ENCODE data around the gene TIAM2.

Gene TIAM2

DNA sequence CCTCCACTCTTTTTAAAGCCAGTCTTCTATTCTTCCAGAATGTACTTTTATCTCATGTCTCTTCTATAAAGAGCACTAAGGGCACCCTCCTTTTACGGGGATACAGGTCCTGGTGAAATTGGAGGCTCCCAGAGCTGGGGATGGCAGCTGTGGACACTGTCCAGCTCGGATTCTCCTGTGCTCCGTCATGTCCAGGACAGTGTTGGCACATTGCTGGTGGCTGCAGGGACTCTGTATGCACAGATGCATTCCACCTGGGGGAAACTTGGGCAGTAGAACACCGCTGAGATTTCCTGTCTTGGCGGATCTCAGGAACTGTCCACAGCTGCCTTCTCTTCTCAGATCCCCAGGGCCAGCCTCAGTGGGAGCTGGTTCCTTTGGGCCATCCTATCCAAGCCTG, 212.1 kb downstream of the TIAM2 start:
- Histone ChIP-seq H2AK5ac (ENCODE audit: low read length) (no peak overlapping the region), H3K27ac (ENCODE audit: low read depth, low read length) (no peak overlapping the region), H3K4ac (ENCODE audit: low read depth, low read length) (no peak overlapping the region), H3K4me2 (ENCODE audit: low read length) (no peak overlapping the region), H2BK15ac (replicated peaks; ENCODE audit: low read depth) (no peak overlapping the region), H3K4me1 (ENCODE audit: control insufficient read depth, low read depth, low read length) (no peaks in the 10 kb centered on the region), H3K36me3 (ENCODE audit: control insufficient read depth, insufficient read depth, low read length) (no peaks in the 10 kb centered on the region), H3K18ac (ENCODE audit: low read length) (no peak overlapping the region), H2BK5ac (ENCODE audit: low read length) (no peak overlapping the region), H4K5ac (ENCODE audit: low read length) (no peak overlapping the region), H3K4me3 (ENCODE audit: low read length) (no peak overlapping the region), H4K8ac (ENCODE audit: low read depth, low read length) (no peak overlapping the region), H2BK120ac (ENCODE audit: low read depth, low read length) (no peak overlapping the region), H3K23ac (ENCODE audit: low read length) (no peak overlapping the region), H3K79me1 (ENCODE audit: low read length) (no peaks in the 10 kb centered on the region), H3K9ac (ENCODE audit: low read length) (no peak overlapping the region), H3K27me3 (ENCODE audit: insufficient read depth, low read length, poor library complexity) (no peaks in the 10 kb centered on the region), H3K56ac (ENCODE audit: low read length) (no peak overlapping the region), H3K79me2 (ENCODE audit: control insufficient read depth, insufficient read depth, low read length) (no peaks in the 10 kb centered on the region)
- no peak for DNase-seq
- WGBS (ENCODE audit: extremely low coverage, insufficient coverage, low lambda C conversion rate), result no CpG with 5 or more reads among the region's 5 CpGs

DNA sequence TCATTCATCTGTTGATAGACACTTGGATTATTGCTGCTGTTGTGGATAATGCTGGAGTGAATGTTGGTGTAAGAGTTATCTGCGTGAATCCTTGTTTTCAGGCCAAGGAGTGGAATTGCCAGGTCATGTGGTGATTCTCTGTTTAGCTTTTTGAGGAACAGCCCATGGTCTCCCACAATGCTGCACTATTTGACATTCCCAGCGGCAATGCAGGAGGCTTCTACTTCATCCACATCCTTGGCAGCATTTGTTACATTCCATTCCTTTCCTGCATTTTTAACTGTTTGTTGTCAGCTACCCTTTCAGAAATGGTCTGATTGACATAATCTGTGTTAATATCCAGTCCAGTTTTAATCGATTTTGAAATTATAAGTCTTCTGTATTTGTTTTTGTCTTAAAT, 217.0 kb downstream of the TIAM2 start:
- H3K36me3 ChIP-seq (ENCODE audit: control insufficient read depth, insufficient read depth, low read length), result no peaks in the 10 kb centered on the region
- H3K79me1 ChIP-seq (ENCODE audit: low read length), result no peaks in the 10 kb centered on the region
- no peak overlapping the region for H3K27ac ChIP-seq (ENCODE audit: low read depth, low read length)
- H3K18ac ChIP-seq (ENCODE audit: low read length), result no peak overlapping the region
- no peak overlapping the region for H3K56ac ChIP-seq (ENCODE audit: low read length)
- H3K9ac ChIP-seq (ENCODE audit: low read length), result no peak overlapping the region
- no peak overlapping the region for H2BK120ac ChIP-seq (ENCODE audit: low read depth, low read length)
- WGBS (ENCODE audit: extremely low coverage, insufficient coverage, low lambda C conversion rate), result no CpG with 5 or more reads among the region's 3 CpGs
- no peaks in the 10 kb centered on the region for H3K4me1 ChIP-seq (ENCODE audit: control insufficient read depth, low read depth, low read length)
- H3K4ac ChIP-seq (ENCODE audit: low read depth, low read length), result no peak overlapping the region
- no peak overlapping the region for H2BK5ac ChIP-seq (ENCODE audit: low read length)
- H3K23ac ChIP-seq (ENCODE audit: low read length), result no peak overlapping the region
- H4K8ac ChIP-seq (ENCODE audit: low read depth, low read length), result no peak overlapping the region
- H3K4me3 ChIP-seq (ENCODE audit: low read length), result no peak overlapping the region
- no peaks in the 10 kb centered on the region for H3K27me3 ChIP-seq (ENCODE audit: insufficient read depth, low read length, poor library complexity)
- DNase-seq, result no peak
- no peak overlapping the region for H3K4me2 ChIP-seq (ENCODE audit: low read length)
- no peak overlapping the region for H4K5ac ChIP-seq (ENCODE audit: low read length)
- H2BK15ac ChIP-seq (replicated peaks; ENCODE audit: low read depth), result no peak overlapping the region
- no peaks in the 10 kb centered on the region for H3K79me2 ChIP-seq (ENCODE audit: control insufficient read depth, insufficient read depth, low read length)
- H2AK5ac ChIP-seq (ENCODE audit: low read length), result no peak overlapping the region

DNA sequence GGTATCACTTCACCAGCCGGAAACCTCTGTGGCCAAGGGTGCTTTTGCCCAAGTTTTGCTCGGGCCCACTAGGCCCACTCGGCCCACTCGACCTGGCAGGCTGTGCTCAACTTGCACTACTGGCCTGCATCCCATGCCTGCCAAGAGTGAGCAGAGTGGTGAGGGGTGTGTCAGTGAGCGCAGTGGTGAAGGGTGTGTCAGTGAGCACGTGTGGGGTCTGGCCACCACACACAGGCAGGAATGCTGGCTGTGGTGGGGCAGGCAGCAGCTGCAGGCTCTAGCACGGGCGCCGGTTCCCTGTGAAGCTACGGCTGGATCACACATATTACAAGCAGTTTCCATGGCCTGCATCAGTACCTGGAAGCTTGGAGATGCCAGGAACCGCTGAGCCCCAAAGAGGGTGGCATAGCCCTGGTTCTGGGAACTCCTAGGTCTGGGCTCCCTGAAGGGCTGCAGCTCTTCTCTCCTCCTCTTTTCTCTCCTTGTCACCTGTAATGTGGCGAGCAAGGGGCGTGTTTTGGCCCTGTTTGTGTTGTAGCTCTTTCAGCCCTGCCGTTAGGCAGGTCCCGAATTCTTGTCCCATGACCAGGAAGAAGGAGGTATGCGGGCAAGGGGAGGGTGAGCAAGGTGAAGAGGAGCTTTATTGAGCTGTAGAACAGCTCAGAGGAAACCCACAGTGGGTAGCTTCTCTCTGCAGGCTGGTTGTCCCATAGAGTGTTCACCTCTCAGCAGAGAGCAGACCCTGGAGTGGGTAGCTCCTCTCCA, 217.7 kb downstream of the TIAM2 start:
- Histone ChIP-seq H3K27ac (ENCODE audit: low read depth, low read length) (no peak overlapping the region), H3K4me2 (ENCODE audit: low read length) (no peak overlapping the region), H3K18ac (ENCODE audit: low read length) (no peak overlapping the region), H2BK15ac (replicated peaks; ENCODE audit: low read depth) (no peak overlapping the region), H2AK5ac (ENCODE audit: low read length) (no peak overlapping the region), H2BK5ac (ENCODE audit: low read length) (no peak overlapping the region), H4K8ac (ENCODE audit: low read depth, low read length) (no peak overlapping the region), H3K36me3 (ENCODE audit: control insufficient read depth, insufficient read depth, low read length) (no peaks in the 10 kb centered on the region), H2BK120ac (ENCODE audit: low read depth, low read length) (no peak overlapping the region), H3K9ac (ENCODE audit: low read length) (no peak overlapping the region), H3K27me3 (ENCODE audit: insufficient read depth, low read length, poor library complexity) (no peaks in the 10 kb centered on the region), H3K56ac (ENCODE audit: low read length) (no peak overlapping the region), H3K4me1 (ENCODE audit: control insufficient read depth, low read depth, low read length) (no peaks in the 10 kb centered on the region), H4K5ac (ENCODE audit: low read length) (no peak overlapping the region), H3K23ac (ENCODE audit: low read length) (no peak overlapping the region), H3K79me2 (ENCODE audit: control insufficient read depth, insufficient read depth, low read length) (no peaks in the 10 kb centered on the region), H3K4me3 (ENCODE audit: low read length) (no peak overlapping the region), H3K4ac (ENCODE audit: low read depth, low read length) (no peak overlapping the region), H3K79me1 (ENCODE audit: low read length) (no peaks in the 10 kb centered on the region)
- WGBS (ENCODE audit: extremely low coverage, insufficient coverage, low lambda C conversion rate), result no CpG with 5 or more reads among the region's 16 CpGs
- DNase-seq, result no peak

DNA sequence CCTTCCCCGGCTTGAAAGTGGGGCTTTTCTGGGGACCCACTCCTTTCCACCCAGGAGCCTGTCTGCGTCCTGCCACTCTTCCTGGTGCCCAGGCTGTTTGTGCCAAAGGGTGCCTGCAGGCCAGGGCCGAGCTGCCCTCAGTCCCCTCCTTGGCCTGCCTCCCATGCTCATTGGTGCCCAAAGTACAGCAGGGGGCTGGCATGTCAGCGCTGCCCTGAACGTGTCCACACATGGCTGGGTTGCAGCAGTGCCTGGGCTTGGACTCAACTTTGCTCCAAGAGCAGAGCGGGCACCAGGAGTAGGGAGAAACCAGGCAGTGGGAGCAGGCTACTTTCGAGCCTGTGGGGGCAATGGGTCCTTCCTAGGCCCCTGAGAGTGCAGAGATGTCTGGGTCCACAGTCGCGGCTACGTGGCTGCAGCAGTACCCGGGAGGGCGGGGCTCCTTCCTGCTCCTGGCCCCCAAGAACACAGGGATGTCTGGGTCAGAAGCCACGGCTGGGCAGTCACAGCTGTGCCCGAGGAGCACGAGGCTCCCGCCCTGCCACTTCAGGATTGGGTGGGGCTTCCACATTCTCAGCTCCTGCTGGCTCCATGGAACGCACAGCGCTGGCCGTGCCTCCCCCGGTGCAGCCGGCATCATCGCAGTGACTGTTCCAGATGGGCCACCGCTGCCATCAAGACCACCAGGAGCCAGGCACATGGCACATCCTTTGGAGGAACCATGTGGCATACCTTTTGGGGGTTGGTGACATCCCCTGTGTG, 218.7 kb downstream of the TIAM2 start:
- Histone ChIP-seq H2BK120ac (ENCODE audit: low read depth, low read length) (no peak overlapping the region), H3K4ac (ENCODE audit: low read depth, low read length) (no peak overlapping the region), H3K18ac (ENCODE audit: low read length) (no peak overlapping the region), H3K4me3 (ENCODE audit: low read length) (no peak overlapping the region), H4K5ac (ENCODE audit: low read length) (no peak overlapping the region), H2AK5ac (ENCODE audit: low read length) (no peak overlapping the region), H4K8ac (ENCODE audit: low read depth, low read length) (no peak overlapping the region), H2BK5ac (ENCODE audit: low read length) (no peak overlapping the region), H3K23ac (ENCODE audit: low read length) (no peak overlapping the region), H3K27me3 (ENCODE audit: insufficient read depth, low read length, poor library complexity) (no peaks in the 10 kb centered on the region), H3K4me1 (ENCODE audit: control insufficient read depth, low read depth, low read length) (no peaks in the 10 kb centered on the region), H3K79me1 (ENCODE audit: low read length) (no peaks in the 10 kb centered on the region), H3K79me2 (ENCODE audit: control insufficient read depth, insufficient read depth, low read length) (no peaks in the 10 kb centered on the region), H2BK15ac (replicated peaks; ENCODE audit: low read depth) (no peak overlapping the region), H3K36me3 (ENCODE audit: control insufficient read depth, insufficient read depth, low read length) (no peaks in the 10 kb centered on the region), H3K27ac (ENCODE audit: low read depth, low read length) (no peak overlapping the region), H3K4me2 (ENCODE audit: low read length) (no peak overlapping the region), H3K56ac (ENCODE audit: low read length) (no peak overlapping the region), H3K9ac (ENCODE audit: low read length) (no peak overlapping the region)
- DNase-seq, result no peak
- no CpG with 5 or more reads among the region's 23 CpGs for WGBS (ENCODE audit: extremely low coverage, insufficient coverage, low lambda C conversion rate)

DNA sequence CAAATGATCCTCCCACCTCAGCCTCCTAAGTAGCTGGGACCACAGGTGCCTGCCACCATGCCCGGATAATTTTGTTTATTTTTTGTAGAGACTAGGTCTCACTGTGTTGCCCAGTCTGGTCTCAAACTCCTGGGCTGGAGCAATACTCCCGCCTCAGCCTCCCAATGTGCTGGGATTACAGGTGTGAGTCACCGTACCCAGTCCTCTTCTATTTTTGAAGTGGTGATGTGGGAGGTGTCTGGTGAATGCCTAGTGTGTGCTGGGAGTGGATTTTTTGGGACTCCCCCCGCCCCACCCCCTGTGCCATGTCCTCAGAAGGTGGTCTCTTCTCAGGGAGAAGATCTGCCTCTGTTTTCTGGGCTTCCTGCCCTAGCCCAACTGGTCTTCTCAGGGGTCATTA, 220.8 kb downstream of the TIAM2 start:
- Histone ChIP-seq H3K56ac (ENCODE audit: low read length) (no peak overlapping the region), H2BK120ac (ENCODE audit: low read depth, low read length) (no peak overlapping the region), H3K4me1 (ENCODE audit: control insufficient read depth, low read depth, low read length) (no peaks in the 10 kb centered on the region), H3K18ac (ENCODE audit: low read length) (no peak overlapping the region), H3K4ac (ENCODE audit: low read depth, low read length) (no peak overlapping the region), H2AK5ac (ENCODE audit: low read length) (no peak overlapping the region), H3K79me1 (ENCODE audit: low read length) (no peaks in the 10 kb centered on the region), H3K79me2 (ENCODE audit: control insufficient read depth, insufficient read depth, low read length) (no peaks in the 10 kb centered on the region), H4K8ac (ENCODE audit: low read depth, low read length) (no peak overlapping the region), H3K4me2 (ENCODE audit: low read length) (no peak overlapping the region), H4K5ac (ENCODE audit: low read length) (no peak overlapping the region), H3K4me3 (ENCODE audit: low read length) (no peak overlapping the region), H3K27me3 (ENCODE audit: insufficient read depth, low read length, poor library complexity) (no peaks in the 10 kb centered on the region), H3K27ac (ENCODE audit: low read depth, low read length) (no peak overlapping the region), H2BK15ac (replicated peaks; ENCODE audit: low read depth) (no peak overlapping the region), H3K23ac (ENCODE audit: low read length) (no peak overlapping the region), H3K36me3 (ENCODE audit: control insufficient read depth, insufficient read depth, low read length) (no peaks in the 10 kb centered on the region), H2BK5ac (ENCODE audit: low read length) (no peak overlapping the region), H3K9ac (ENCODE audit: low read length) (no peak overlapping the region)
- no CpG with 5 or more reads among the region's 4 CpGs for WGBS (ENCODE audit: extremely low coverage, insufficient coverage, low lambda C conversion rate)
- DNase-seq, result no peak

Data from mesendoderm (in vitro differentiated cells).